ENCODE results near the gene SLX4IP.

The SLX4IP gene

GRCh38 chr20:10498200-10498599 is 63.1 kb downstream of the SLX4IP start:
- DNase-seq, result no peak

- no peak for DNase-seq
Observed at GRCh38 chr20:10501402-10501801, 66.3 kb downstream of the SLX4IP start.

GRCh38 chr20:10502098-10502526 is 67.0 kb downstream of the SLX4IP start:
- peak in 1 of 2 donors; percentile 6 for DNase-seq

- DNase-seq, result no peak
Observed at GRCh38 chr20:10504608-10504993, 69.5 kb downstream of the SLX4IP start.

GRCh38 chr20:10504994-10505730 is 70.1 kb downstream of the SLX4IP start:
- DNase-seq, result no peak

DNA sequence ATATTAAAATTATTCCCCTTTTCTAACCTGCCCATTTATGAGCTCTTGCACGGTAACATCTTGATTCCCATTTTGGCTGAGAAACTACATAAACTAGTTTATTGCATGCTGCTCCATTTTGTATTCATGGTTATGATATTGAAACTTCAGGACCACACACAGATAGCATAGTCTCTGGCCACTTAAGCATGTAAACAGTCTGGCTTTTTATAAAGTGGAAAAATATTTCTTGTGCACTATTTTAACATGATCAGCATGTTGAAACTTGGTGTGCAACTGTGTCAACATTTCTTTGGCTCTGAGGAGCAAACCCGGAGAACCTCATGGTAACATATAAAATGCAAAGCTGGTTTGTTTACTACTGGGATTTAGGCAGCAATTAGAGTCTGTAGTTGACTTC is 70.7 kb downstream of the SLX4IP start:
- DNase-seq, result no peak

DNA sequence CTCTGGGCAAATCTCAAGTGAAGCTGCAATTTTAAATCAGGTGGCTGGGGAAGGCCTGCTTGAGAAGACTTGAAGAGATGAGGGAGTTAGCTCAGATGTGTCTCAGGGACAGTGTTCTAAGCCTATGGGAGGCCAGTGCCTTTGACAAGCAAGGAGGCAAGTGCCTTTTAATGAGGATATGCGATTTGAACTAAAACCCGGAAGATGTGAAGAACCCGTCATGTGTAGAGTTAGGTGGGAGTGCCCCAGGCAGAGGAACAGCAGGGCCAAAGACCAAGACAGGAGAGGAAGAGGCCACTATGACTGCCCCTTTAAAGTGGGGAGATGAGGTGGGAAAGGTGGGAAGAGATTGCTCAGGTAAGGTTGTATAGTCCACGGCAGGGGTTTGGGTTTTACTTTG is 71.9 kb downstream of the SLX4IP start:
- DNase-seq, result no peak

DNA sequence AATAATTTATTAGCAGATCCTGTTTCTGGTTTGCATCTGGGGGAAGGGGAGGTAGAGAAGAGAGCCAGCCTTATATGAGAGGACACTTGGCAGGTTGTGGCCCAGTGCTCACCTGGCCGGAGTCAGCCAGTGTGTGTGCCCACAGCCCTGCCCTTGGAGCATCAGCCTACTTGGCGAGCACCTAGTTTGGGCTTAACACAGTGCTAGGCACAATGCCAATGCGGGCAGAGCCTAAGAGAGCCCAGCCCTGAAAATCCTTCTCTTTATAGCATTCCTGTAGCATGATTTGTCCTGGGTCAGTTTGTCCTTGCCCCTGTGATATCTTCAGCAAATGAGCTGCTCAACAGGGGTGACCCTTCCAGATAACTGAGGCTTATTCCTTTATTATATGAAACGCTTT is 73.0 kb downstream of the SLX4IP start:
- no peak for DNase-seq

- DNase-seq, result no peak
Observed at GRCh38 chr20:10508468-10509251, 73.6 kb downstream of the SLX4IP start.

DNA sequence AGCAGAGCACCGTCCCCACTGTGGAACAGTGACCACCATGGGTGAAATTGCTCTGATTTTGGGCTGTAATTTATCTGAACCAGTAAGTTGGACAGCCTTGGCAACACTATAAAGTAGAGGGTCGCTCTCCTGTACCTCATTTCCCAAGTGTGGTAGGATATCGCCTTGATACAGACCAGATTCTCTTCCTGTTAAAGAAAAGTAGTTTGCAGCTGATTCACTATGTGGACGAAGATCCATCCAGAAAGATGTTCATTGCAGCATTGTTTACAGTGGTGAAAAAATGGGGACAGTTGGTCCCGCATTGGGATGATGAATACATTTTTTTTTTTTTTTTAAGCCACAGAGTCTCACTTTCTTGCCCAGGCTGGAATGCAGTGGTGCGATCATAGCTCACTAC is 74.3 kb downstream of the SLX4IP start:
- DNase-seq, result no peak

GRCh38 chr20:10510216-10510615 is 75.1 kb downstream of the SLX4IP start:
- no peak for DNase-seq

DNA sequence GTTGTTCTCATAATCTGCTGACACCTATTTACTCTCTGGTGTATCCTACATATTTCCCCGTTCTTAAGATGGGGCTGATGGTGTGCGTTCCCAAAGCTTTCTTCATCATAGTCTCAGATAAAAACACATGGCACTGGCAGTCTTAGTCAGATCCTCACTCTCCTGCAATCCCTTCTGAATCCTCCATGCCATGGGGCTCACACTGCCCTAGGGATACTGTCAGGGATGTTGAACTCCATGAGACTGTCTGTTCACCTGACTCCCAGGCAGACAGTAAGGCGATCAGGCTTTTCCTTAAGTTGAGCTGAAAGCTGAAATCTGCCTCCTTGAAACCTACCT is 76.0 kb downstream of the SLX4IP start:
- DNase-seq, result no peak

DNA sequence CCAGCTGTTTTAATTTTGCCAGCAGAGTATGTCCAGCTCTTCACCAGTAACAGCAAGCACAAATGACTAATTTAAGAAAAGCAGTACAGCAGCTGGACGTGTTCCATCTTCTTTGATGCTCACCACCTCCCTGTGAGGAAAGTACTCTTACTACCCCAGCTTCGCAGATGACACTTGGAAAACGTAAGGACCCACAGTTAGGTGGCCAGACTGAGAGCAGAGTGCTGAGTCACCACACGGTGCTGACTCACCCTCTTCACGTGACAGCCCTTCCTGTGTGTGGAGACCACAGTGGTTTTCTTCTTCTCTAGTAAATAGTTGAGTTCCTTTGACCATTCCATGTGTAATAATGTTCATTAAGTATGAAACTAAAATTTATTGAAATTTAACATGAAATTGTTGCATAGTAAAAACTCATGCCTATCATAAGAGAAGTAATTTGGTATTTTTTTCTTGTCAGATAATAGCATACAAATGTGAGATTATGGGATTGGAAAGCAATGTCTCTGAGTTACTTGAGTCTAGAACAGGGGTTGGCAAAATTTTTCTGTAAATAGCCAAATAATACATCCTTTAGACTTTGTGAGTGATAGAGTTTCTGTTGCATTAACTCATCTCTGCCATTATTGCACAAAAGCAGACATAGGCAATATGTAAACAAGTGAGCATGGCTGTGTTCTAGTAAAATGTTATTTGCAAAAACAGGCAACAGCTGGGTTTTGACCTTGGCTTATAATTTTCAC is 76.6 kb downstream of the SLX4IP start:
- peak; percentile 47 to 49 for DNase-seq

DNA sequence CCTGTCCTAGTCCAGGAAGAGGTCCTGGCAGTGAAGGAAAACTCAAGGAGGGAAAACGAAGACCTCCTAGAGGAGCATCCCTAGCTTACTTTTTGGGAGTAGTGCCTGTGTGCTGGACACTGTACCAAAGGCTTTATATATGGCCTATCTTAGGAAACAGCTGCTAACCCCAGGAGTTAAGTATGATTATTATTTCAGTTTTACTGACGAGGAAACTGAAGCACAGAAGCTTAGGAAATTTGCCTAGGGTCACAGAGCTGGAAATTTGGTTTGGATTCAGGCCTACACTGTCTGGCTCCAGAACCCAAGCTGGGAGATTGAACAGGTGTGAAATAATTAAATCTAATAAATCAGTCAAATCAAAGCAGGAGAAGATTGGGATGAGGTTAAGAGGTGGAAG is 78.0 kb downstream of the SLX4IP start:
- DNase-seq, result no peak

DNA sequence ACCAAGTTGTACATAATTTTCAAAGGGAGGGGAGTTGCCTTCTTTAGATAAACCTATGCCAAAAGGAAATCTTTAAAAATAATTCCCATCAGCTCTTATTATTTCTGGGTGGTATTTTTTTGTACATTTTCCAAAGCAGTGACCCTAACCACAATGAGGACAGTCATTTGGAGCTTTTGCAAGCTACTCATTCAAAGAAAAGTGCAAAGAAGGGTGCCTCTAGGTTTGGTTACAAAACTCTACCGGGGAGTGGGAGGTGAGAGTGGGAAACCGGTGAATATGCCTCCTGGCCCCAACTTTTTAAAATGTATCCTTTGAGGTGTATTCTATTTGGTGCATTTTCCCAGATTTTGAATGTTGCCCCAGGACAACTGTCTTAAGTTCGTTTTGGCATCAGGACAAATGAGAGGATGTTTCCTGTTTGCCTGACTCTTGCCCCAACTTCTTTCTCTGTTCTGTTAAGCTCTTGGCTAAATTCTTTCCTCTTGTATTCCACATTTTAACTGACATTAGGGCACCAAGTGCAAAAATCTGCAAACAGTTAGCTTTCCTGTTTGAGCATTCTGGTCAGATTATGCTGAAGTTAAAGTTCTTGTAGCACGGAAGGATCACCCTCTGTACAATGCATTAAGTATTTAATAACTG is 78.9 kb downstream of the SLX4IP start:
- DNase-seq, result no peak

DNA sequence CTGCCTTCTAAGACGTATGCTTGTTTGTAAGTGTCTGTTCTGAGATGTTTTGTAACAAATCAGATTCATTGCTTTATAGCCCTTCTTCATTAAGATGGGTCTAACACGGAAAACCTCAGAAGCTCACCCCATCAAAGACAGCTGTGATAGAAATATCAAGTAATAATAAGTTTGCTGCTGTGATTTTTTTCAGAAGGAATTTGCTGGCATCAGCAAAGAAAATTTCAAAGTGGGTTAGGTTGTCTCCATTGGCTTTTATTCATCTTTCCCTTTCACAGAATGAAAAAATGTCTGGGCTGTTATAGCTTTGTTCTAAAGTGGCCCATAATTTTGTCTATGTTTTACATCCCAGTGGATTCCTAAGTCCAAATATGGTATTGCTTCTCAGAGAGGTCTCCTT is 81.4 kb downstream of the SLX4IP start:
- no peak for DNase-seq

DNA sequence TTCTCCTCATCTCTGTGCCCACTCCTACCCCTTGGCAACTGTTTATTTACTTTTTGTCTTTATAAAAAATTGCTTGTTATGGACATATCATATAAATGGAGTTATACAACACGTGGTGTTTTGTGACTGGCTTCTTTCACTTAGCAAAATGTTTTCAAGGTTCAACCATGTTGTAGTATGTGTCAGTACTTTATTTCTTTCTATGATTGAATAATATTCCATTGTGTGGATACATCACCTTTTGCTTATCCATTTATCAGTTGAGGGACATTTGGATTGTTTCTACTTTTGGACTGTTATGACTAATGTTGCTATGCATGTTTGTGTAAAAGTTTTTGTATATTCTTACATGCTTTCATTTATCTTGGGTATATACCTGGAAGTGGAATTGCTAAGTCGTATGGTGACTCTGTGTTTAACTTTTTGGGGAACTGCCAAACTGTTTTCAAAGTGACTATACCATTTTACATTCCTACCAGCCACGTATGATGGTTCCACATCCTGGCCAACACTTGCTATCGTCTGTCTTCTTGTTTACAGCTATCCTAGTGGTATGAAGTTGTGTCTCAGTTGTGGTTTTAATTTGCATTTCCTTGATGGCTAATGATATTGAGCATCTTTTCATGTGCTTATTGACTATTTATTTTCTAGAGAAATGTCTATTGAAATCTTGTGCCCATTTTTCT is 84.4 kb downstream of the SLX4IP start:
- no peak for DNase-seq

- DNase-seq, result no peak
Observed at GRCh38 chr20:10520528-10520927, 85.4 kb downstream of the SLX4IP start.

DNA sequence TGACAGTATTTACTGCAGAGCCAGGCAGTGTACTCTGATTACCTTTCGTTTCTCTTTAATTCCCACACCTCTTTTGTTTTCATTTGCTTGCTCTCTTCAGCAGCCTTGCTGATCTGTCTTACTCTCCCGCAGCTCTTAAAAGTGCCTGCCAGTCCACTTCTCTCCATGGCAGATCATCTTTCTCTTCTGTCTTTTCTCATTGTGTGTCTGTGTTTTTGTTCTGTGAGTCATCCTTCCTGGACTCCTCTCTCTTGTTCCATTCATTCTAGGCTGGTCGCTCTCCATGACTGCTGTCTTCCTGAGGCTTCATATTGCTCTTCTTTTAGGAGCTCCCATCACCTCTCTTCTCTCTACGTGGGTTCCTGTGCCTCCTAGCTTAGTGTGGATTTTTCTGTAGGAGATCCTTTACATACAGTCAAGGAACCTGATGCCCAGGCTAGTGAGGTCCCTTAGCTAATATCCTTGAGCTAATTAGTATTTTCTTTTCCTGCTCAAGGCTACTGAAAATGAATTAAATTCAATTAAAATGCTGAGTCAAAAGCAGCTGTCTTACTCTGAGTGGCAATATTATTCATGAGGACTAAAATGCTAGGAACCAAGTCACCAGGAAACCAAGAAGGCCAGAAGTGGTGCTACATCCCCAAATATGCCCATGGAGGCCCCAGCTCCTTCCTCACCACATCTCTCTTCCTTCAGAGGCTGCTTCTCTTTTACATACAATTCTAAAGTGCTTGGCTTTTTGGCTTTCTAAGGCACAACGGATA is 86.1 kb downstream of the SLX4IP start:
- DNase-seq, result no peak

DNA sequence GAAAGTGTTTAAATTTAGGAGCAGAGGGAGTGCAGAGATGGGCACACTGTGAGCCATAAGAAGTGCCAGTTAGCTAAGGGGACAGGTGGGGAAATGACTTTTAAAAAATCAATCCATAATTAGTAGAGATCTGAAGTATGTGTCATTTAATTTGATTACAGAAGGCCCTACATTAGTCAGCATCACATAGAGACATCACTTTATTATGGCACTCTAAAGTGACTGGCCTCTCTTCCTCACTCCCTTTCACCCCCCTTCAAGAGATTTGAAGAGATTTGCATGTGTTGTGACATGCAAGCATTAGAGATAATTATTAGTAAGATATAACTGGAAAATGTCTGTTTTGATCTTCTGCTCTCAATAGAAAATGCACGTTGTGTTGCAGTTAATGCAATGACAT is 86.7 kb downstream of the SLX4IP start:
- no peak for DNase-seq

GRCh38 chr20:10522328-10522727 is 87.2 kb downstream of the SLX4IP start:
- no peak for DNase-seq

- no peak for DNase-seq
Observed at GRCh38 chr20:10523443-10523842, 88.3 kb downstream of the SLX4IP start.
